ENCODE results near the gene EIF4EBP2.

DNA sequence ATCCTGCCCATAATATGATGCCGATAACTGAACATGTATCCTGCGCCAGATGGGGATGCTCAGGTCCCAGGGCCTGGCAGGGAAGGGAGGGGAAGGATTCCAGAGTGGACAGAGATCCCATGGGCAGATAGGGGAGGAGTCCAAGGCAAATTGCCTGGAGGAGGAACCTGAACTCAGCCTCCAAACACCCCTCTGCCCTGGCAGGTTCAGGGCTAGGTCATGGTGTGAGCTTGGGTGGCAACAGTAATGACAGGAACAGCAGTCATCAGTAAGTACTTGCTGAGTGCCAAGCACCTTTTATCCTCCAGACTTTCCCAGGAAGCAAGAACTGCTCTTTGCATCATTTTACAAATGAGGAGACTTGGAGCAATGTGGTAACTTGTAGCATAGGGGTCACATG, 70.8 kb downstream of the EIF4EBP2 start:
- TF ChIP-seq, protein P1, sequence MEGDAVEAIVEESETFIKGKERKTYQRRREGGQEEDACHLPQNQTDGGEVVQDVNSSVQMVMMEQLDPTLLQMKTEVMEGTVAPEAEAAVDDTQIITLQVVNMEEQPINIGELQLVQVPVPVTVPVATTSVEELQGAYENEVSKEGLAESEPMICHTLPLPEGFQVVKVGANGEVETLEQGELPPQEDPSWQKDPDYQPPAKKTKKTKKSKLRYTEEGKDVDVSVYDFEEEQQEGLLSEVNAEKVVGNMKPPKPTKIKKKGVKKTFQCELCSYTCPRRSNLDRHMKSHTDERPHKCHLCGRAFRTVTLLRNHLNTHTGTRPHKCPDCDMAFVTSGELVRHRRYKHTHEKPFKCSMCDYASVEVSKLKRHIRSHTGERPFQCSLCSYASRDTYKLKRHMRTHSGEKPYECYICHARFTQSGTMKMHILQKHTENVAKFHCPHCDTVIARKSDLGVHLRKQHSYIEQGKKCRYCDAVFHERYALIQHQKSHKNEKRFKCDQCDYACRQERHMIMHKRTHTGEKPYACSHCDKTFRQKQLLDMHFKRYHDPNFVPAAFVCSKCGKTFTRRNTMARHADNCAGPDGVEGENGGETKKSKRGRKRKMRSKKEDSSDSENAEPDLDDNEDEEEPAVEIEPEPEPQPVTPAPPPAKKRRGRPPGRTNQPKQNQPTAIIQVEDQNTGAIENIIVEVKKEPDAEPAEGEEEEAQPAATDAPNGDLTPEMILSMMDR (IDR thresholded peaks at IDR 0.05) = no peak
- TF ChIP-seq GATA2 (CRISPR knock-in tag; IDR thresholded peaks at IDR 0.05) (peak; percentile 59), MXI1 (IDR thresholded peaks at IDR 0.05; ENCODE audit: low read depth, low read length) (no peak), TAF1 (IDR thresholded peaks at IDR 0.05; ENCODE audit: borderline replicate concordance, low read depth, low read length) (no peak), POLR2AphosphoS5 (IDR thresholded peaks at IDR 0.05; ENCODE audit: low read depth, low read length) (no peak), SIN3A (IDR thresholded peaks at IDR 0.05; ENCODE audit: borderline replicate concordance, low read depth, low read length) (no peak), EZH2phosphoT487 (IDR thresholded peaks at IDR 0.05; ENCODE audit: borderline replicate concordance, low read depth) (no peak), NFIC (IDR thresholded peaks at IDR 0.05; ENCODE audit: borderline replicate concordance) (no peak), FOSL2 (IDR thresholded peaks at IDR 0.05; ENCODE audit: borderline replicate concordance, low read depth) (no peak), JUND (IDR thresholded peaks at IDR 0.05) (no peak)
- TF ChIP-seq, protein P2, sequence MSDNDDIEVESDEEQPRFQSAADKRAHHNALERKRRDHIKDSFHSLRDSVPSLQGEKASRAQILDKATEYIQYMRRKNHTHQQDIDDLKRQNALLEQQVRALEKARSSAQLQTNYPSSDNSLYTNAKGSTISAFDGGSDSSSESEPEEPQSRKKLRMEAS (IDR thresholded peaks at IDR 0.05; ENCODE audit: low read depth) = no peak
- TF ChIP-seq, protein P3, sequence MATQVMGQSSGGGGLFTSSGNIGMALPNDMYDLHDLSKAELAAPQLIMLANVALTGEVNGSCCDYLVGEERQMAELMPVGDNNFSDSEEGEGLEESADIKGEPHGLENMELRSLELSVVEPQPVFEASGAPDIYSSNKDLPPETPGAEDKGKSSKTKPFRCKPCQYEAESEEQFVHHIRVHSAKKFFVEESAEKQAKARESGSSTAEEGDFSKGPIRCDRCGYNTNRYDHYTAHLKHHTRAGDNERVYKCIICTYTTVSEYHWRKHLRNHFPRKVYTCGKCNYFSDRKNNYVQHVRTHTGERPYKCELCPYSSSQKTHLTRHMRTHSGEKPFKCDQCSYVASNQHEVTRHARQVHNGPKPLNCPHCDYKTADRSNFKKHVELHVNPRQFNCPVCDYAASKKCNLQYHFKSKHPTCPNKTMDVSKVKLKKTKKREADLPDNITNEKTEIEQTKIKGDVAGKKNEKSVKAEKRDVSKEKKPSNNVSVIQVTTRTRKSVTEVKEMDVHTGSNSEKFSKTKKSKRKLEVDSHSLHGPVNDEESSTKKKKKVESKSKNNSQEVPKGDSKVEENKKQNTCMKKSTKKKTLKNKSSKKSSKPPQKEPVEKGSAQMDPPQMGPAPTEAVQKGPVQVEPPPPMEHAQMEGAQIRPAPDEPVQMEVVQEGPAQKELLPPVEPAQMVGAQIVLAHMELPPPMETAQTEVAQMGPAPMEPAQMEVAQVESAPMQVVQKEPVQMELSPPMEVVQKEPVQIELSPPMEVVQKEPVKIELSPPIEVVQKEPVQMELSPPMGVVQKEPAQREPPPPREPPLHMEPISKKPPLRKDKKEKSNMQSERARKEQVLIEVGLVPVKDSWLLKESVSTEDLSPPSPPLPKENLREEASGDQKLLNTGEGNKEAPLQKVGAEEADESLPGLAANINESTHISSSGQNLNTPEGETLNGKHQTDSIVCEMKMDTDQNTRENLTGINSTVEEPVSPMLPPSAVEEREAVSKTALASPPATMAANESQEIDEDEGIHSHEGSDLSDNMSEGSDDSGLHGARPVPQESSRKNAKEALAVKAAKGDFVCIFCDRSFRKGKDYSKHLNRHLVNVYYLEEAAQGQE (IDR thresholded peaks at IDR 0.05; ENCODE audit: low read depth, low read length) = no peak
